ENCODE data around the gene WWC2. TPM values are rescaled to one million over a fixed set of nuclear protein-coding genes. Genes with fewer than 3 reads are reported as not detected.

WWC2 gene
- total and polyA plus RNA-seq, 2 experiments from 2014 or later = 18.8 to 30.2 TPM

- DNase-seq (ENCODE audit: low read depth in 1 of 2, low spot score in 1 of 2) = no peak
- no peak for TF ChIP-seq CTCF (IDR thresholded peaks at IDR 0.05; ENCODE audit: low read depth, low read length)
- Histone ChIP-seq H3K27me3 (no peaks in the 10 kb centered on the region), H3K36me3 (no peaks in the 10 kb centered on the region), H3K4me3 (no peak overlapping the region), H3K9me3 (ENCODE audit: low read depth) (no peaks in the 10 kb centered on the region), H3K27ac (no peak overlapping the region), H3K4me1 (ENCODE audit: low read depth) (no peaks in the 10 kb centered on the region)
Observed at GRCh38 chr4:183303301-183303700, 204.2 kb downstream of the WWC2 start.

GRCh38 chr4:183304067-183304466, 205.0 kb downstream of the WWC2 start:
- Histone ChIP-seq H3K36me3 (no peaks in the 10 kb centered on the region), H3K9me3 (ENCODE audit: low read depth) (no peaks in the 10 kb centered on the region), H3K4me1 (ENCODE audit: low read depth) (no peaks in the 10 kb centered on the region), H3K27me3 (no peaks in the 10 kb centered on the region), H3K27ac (no peak overlapping the region), H3K4me3 (no peak overlapping the region)
- no peak for DNase-seq (ENCODE audit: low read depth in 1 of 2, low spot score in 1 of 2)
- TF ChIP-seq CTCF (IDR thresholded peaks at IDR 0.05; ENCODE audit: low read depth, low read length) = no peak

- Histone ChIP-seq H3K27me3 (no peaks in the 10 kb centered on the region), H3K36me3 (no peaks in the 10 kb centered on the region), H3K4me3 (no peak overlapping the region), H3K9me3 (ENCODE audit: low read depth) (no peaks in the 10 kb centered on the region), H3K27ac (no peak overlapping the region), H3K4me1 (ENCODE audit: low read depth) (no peaks in the 10 kb centered on the region)
- DNase-seq (ENCODE audit: low read depth in 1 of 2, low spot score in 1 of 2) = no peak
- TF ChIP-seq CTCF (IDR thresholded peaks at IDR 0.05; ENCODE audit: low read depth, low read length) = no peak
Observed at GRCh38 chr4:183304538-183304937, 205.5 kb downstream of the WWC2 start.

- H3K36me3 ChIP-seq = no peaks in the 10 kb centered on the region
- no peaks in the 10 kb centered on the region for H3K4me1 ChIP-seq (ENCODE audit: low read depth)
- no peak for TF ChIP-seq CTCF (IDR thresholded peaks at IDR 0.05; ENCODE audit: low read depth, low read length)
- no peak for DNase-seq (ENCODE audit: low read depth in 1 of 2, low spot score in 1 of 2)
- no peak overlapping the region for H3K4me3 ChIP-seq
- no peak overlapping the region for H3K27ac ChIP-seq
- H3K27me3 ChIP-seq = no peaks in the 10 kb centered on the region
- no peaks in the 10 kb centered on the region for H3K9me3 ChIP-seq (ENCODE audit: low read depth)
Observed at GRCh38 chr4:183306811-183307210, 207.8 kb downstream of the WWC2 start.

GRCh38 chr4:183312841-183313240, 213.8 kb downstream of the WWC2 start:
- no peak for DNase-seq (ENCODE audit: low read depth in 1 of 2, low spot score in 1 of 2)
- no peaks in the 10 kb centered on the region for H3K9me3 ChIP-seq (ENCODE audit: low read depth)
- TF ChIP-seq CTCF (IDR thresholded peaks at IDR 0.05; ENCODE audit: low read depth, low read length) = no peak
- no peaks in the 10 kb centered on the region for H3K27me3 ChIP-seq
- H3K36me3 ChIP-seq = peaks cover 6% of the 10 kb centered on the region
- H3K4me3 ChIP-seq = no peak overlapping the region
- no peaks in the 10 kb centered on the region for H3K4me1 ChIP-seq (ENCODE audit: low read depth)
- no peak overlapping the region for H3K27ac ChIP-seq

- H3K27me3 ChIP-seq = no peaks in the 10 kb centered on the region
- no peak overlapping the region for H3K4me3 ChIP-seq
- H3K36me3 ChIP-seq = peaks cover 6% of the 10 kb centered on the region
- DNase-seq (ENCODE audit: low read depth in 1 of 2, low spot score in 1 of 2) = no peak
- no peaks in the 10 kb centered on the region for H3K9me3 ChIP-seq (ENCODE audit: low read depth)
- TF ChIP-seq CTCF (IDR thresholded peaks at IDR 0.05; ENCODE audit: low read depth, low read length) = no peak
- no peaks in the 10 kb centered on the region for H3K4me1 ChIP-seq (ENCODE audit: low read depth)
- no peak overlapping the region for H3K27ac ChIP-seq
Observed at GRCh38 chr4:183314336-183314735, 215.3 kb downstream of the WWC2 start.

All from cardiac muscle cell (in vitro differentiated cells and primary cell).